ENCODE results near the gene CXCR3.
"Not testable (repeated sequence)": the region's sequence is repeated elsewhere in the genome, so short reads cannot be mapped to it uniquely, and the experiment has no call there.

The CXCR3 gene

GRCh38 chrX:71612256-71612655, 6.1 kb downstream of the CXCR3 start:
- DNase-seq: no peak
- no peaks in the 10 kb centered on the region; the same call in 1 of the 2 replicates for H3K36me3 ChIP-seq
- no peak overlapping the region for H3K4me3 ChIP-seq (ENCODE audit: low read depth, low read length)
- H3K27me3 ChIP-seq (ENCODE audit: insufficient read depth, low read depth, severe bottlenecking): peaks cover 12% of the 10 kb centered on the region
- H3K27ac ChIP-seq: no peak overlapping the region
- TF ChIP-seq, protein P1, sequence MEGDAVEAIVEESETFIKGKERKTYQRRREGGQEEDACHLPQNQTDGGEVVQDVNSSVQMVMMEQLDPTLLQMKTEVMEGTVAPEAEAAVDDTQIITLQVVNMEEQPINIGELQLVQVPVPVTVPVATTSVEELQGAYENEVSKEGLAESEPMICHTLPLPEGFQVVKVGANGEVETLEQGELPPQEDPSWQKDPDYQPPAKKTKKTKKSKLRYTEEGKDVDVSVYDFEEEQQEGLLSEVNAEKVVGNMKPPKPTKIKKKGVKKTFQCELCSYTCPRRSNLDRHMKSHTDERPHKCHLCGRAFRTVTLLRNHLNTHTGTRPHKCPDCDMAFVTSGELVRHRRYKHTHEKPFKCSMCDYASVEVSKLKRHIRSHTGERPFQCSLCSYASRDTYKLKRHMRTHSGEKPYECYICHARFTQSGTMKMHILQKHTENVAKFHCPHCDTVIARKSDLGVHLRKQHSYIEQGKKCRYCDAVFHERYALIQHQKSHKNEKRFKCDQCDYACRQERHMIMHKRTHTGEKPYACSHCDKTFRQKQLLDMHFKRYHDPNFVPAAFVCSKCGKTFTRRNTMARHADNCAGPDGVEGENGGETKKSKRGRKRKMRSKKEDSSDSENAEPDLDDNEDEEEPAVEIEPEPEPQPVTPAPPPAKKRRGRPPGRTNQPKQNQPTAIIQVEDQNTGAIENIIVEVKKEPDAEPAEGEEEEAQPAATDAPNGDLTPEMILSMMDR (IDR thresholded peaks at IDR 0.05; ENCODE audit: low read depth, low read length): no peak
- no peaks in the 10 kb centered on the region for H3K9me3 ChIP-seq (ENCODE audit: severe bottlenecking)

DNA sequence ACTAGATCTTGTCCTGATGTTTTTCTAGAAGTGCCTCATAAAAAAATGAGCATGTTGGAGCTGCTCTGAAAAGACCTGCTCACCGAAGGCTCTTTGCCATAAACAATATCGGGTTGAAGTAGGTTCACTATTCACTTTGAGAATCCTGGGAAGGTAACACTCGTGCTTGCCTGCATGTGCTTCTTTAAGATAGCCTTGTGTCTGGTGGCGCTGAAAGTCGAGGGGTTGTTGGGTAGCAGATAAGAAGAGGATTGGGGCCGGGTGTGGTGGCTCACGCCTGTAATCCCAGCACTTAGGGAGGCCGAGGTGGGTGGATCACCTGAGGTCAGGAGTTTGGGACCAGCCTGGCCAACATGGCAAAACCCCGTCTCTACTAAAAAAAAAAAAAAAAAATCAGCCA, 6.6 kb downstream of the CXCR3 start:
- not testable (repeated sequence) for H3K36me3 ChIP-seq; DNase-seq; H3K27ac ChIP-seq; H3K4me3 ChIP-seq (ENCODE audit: low read depth, low read length); H3K9me3 ChIP-seq (ENCODE audit: severe bottlenecking)
- peaks cover 13% of the 10 kb centered on the region for H3K27me3 ChIP-seq (ENCODE audit: insufficient read depth, low read depth, severe bottlenecking)

DNA sequence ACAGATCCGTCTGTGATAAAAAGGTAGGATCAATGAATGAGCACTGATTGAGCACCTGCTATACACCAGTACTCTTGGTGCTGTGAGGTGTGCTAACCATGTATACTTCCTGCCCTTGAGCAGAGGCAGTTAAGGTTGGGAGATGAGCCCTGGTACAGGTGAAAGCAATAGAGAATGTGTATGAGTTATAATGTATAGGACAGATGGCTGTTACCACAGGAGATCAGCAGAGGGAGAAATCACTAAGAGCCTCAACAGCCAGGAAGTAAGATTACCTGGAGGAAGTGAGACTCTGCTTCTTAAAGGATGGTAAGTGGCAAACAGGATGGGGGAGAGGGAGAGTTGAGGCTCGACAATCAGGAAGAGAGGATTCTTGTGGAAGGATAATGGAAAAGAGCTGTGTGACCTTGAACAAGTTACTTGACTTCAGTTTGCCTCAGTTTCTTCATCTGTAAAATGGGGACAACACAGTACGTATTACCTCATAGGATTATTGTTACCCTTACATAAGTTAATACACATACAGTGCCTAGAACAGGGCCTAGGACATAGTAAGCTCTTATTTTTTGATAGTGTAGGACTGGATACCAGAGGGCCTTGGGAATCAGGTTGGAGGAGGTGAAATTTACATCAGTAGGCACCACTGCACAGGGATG, 9.1 kb downstream of the CXCR3 start:
- H3K27ac ChIP-seq: no peak overlapping the region
- no peaks in the 10 kb centered on the region for H3K9me3 ChIP-seq (ENCODE audit: severe bottlenecking)
- no peaks in the 10 kb centered on the region; the same call in 1 of the 2 replicates for H3K36me3 ChIP-seq
- no peak for DNase-seq
- TF ChIP-seq, protein P1 (IDR thresholded peaks at IDR 0.05; ENCODE audit: low read depth, low read length): no peak
- H3K27me3 ChIP-seq (ENCODE audit: insufficient read depth, low read depth, severe bottlenecking): peaks cover 11% of the 10 kb centered on the region
- no peak overlapping the region for H3K4me3 ChIP-seq (ENCODE audit: low read depth, low read length)

DNA sequence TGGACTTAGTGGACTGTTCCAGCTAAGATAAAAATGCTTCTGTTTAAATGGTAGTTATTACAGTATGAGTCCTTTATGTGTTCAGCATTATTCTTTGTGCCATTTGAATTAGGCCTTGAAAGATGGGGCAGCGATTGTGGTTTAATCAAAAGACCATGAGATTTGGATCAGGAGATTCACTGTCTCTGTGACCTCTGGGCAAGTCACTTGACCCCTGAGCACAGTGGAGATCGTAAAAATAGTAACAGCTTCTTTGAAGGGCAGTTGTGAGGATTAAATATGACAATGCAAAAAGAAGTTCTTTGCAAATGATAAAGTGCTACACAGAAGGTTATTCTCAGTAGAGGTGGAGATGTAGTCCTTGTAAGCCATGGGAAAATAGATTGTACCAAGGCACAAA, 10.8 kb downstream of the CXCR3 start:
- TF ChIP-seq, protein P1 (IDR thresholded peaks at IDR 0.05; ENCODE audit: low read depth, low read length): no peak
- peaks cover 14% of the 10 kb centered on the region for H3K27me3 ChIP-seq (ENCODE audit: insufficient read depth, low read depth, severe bottlenecking)
- no peak overlapping the region for H3K4me3 ChIP-seq (ENCODE audit: low read depth, low read length)
- no peak overlapping the region for H3K27ac ChIP-seq
- H3K36me3 ChIP-seq: no peaks in the 10 kb centered on the region; the same call in 1 of the 2 replicates
- no peaks in the 10 kb centered on the region for H3K9me3 ChIP-seq (ENCODE audit: severe bottlenecking)
- DNase-seq: no peak

DNA sequence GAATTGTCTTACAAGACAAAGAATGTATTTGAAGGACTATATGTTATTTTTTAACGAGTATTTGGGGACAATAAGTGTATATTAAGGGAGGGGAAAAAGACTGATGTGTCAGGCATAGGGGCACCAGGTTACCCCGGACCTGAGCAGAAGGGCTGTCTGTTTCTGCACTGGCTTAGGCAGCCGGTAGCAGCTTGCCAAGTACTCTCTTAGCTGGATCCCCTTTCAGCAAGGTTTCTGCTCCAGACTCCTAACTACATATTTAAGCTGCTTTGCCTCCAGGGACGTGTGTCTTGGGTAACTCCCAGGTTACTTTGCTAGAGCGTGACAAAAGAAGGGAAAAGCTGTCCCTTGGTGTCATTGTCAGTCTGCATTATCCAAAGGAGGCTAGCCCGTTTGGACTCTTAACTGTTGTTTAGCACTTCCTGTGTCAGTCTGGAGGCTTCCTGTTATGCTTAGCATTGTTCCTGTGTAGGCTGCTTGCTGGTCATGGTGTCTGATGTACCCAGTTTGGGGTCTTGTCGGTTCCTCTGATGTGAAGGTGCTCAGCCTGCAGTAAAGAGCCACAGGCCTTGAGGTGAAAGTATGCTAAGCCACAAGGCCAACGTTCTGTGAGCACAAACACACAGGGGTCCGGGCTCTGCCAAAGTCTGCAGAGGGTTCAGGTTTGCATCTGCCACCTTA, 11.6 kb downstream of the CXCR3 start:
- H3K4me3 ChIP-seq (ENCODE audit: low read depth, low read length): no peak overlapping the region
- H3K9me3 ChIP-seq (ENCODE audit: severe bottlenecking): no peaks in the 10 kb centered on the region
- H3K27ac ChIP-seq: no peak overlapping the region
- DNase-seq: peak; percentile 11
- TF ChIP-seq, protein P1 (IDR thresholded peaks at IDR 0.05; ENCODE audit: low read depth, low read length): no peak
- peaks cover 13% of the 10 kb centered on the region for H3K27me3 ChIP-seq (ENCODE audit: insufficient read depth, low read depth, severe bottlenecking)
- H3K36me3 ChIP-seq: no peaks in the 10 kb centered on the region; the same call in 1 of the 2 replicates

- no peaks in the 10 kb centered on the region; the same call in 1 of the 2 replicates for H3K36me3 ChIP-seq
- no peak overlapping the region for H3K27ac ChIP-seq
- DNase-seq: no peak
- peaks cover 13% of the 10 kb centered on the region for H3K27me3 ChIP-seq (ENCODE audit: insufficient read depth, low read depth, severe bottlenecking)
- no peaks in the 10 kb centered on the region for H3K9me3 ChIP-seq (ENCODE audit: severe bottlenecking)
- TF ChIP-seq, protein P1 (IDR thresholded peaks at IDR 0.05; ENCODE audit: low read depth, low read length): no peak
- no peak overlapping the region for H3K4me3 ChIP-seq (ENCODE audit: low read depth, low read length)
Measured at GRCh38 chrX:71604796-71605568, 13.3 kb downstream of the CXCR3 start.

All from WERI-Rb-1 (cell line).